SK-N-SH (cell line): ENCODE results near the gene OBSCN. TPM values are rescaled to one million over a fixed set of nuclear protein-coding genes. Genes with fewer than 3 reads are reported as not detected.

Experiments used
- CTCF ChIA-PET: fragments of 300-600, 350-600 bp; formaldehyde crosslinking; extraction: SDS; loops from one replicate; lab custom pipeline; 2021; lab: Yijun Ruan, JAX
- POLR2A ChIA-PET: fragments of 350-600 bp; sonication (Branson Sonifier 250); formaldehyde crosslinking; extraction: SDS; loops from one replicate; lab custom pipeline; 2020; ENCODE audit warnings: antibody characterized with exemption, inconsistent platforms; lab: Yijun Ruan, JAX
- DNase-seq: peaks from one replicate; pipeline ENCODE4 v3.0.0; 2012
- H2AFZ ChIP-seq: fragments of 200-600 bp; sonication (generic); 2 replicates; pipeline ENCODE4 v1.8.1; 2016; ENCODE audit warnings: antibody characterized with exemption, mild to moderate bottlenecking, low read depth
- H3F3A ChIP-seq: fragments of 200-600 bp; sonication (generic); replicated peaks from 2 replicates; pipeline ENCODE3; 2016; ENCODE audit warnings: antibody characterized with exemption, mild to moderate bottlenecking; ENCODE audit not compliant: insufficient read depth
- H3K27ac ChIP-seq, 2 experiments: fragments of 200-500 bp in 1 of 2; fragments of 200-600 bp in 1 of 2; sonication (Bioruptor generic) in 1 of 2; sonication (generic), shearing (Covaris generic) in 1 of 2; 2 replicates each; pipeline versions ENCODE4 v1.5.1 to v1.6.1; 2014 to 2016; ENCODE audit warnings: low read depth in 2 of 2, inconsistent platforms in 1 of 2, low read length in 1 of 2, mild to moderate bottlenecking in 1 of 2, mixed read lengths in 1 of 2
- H3K27me3 ChIP-seq: fragments of 200-600 bp; sonication (generic), shearing (Covaris generic); 2 replicates; pipeline ENCODE4 v1.6.1; 2016; ENCODE audit warnings: mixed run types; ENCODE audit not compliant: insufficient read depth
- H3K36me3 ChIP-seq, 2 experiments: fragments of 200-500 bp in 1 of 2; fragments of 200-600 bp in 1 of 2; sonication (Bioruptor generic) in 1 of 2; sonication (generic) in 1 of 2; replicated peaks in 1 of 2; 2 replicates each; pipeline versions ENCODE3 to v1.5.1; 2014 to 2016; ENCODE audit warnings: low read length in 1 of 2, mild to moderate bottlenecking in 1 of 2; ENCODE audit not compliant: insufficient read depth in 2 of 2, control insufficient read depth in 1 of 2
- H3K4me1 ChIP-seq, 2 experiments: fragments of 200-500 bp in 1 of 2; fragments of 200-600 bp in 1 of 2; sonication (Bioruptor generic) in 1 of 2; sonication (generic), shearing (Covaris generic) in 1 of 2; 2 replicates each; pipeline versions ENCODE4 v1.5.1 to v1.6.1; 2014 to 2016; ENCODE audit warnings: low read depth in 1 of 2, low read length in 1 of 2, mixed run types in 1 of 2; ENCODE audit not compliant: insufficient read depth in 2 of 2, control insufficient read depth in 1 of 2
- H3K4me2 ChIP-seq: fragments of 200-600 bp; sonication (generic), shearing (Covaris generic); 2 replicates; pipeline ENCODE4 v1.6.1; 2017; ENCODE audit warnings: mixed run types
- H3K4me3 ChIP-seq, 2 experiments: fragments of 200-500 bp in 1 of 2; fragments of 200-600 bp in 1 of 2; sonication (Bioruptor generic) in 1 of 2; sonication (generic), shearing (Covaris generic) in 1 of 2; 2 replicates each; pipeline versions ENCODE4 v1.5.1 to v1.8.1; 2014 to 2016; ENCODE audit warnings: low read depth in 2 of 2, inconsistent platforms in 1 of 2, low read length in 1 of 2, mild to moderate bottlenecking in 1 of 2, mixed read lengths in 1 of 2, moderate library complexity in 1 of 2
- H3K79me2 ChIP-seq: fragments of 200-600 bp; sonication (generic); 2 replicates; pipeline ENCODE4 v1.8.1; 2017; ENCODE audit warnings: mild to moderate bottlenecking; ENCODE audit not compliant: insufficient read depth
- H3K9ac ChIP-seq: fragments of 200-600 bp; sonication (generic); 2 replicates; pipeline ENCODE4 v1.6.1; 2017; ENCODE audit warnings: mixed run types
- H3K9me2 ChIP-seq: fragments of 200-600 bp; sonication (generic); 2 replicates; pipeline ENCODE4 v1.6.1; 2017; ENCODE audit warnings: mixed run types
- H3K9me3 ChIP-seq: fragments of 200-600 bp; sonication (generic); 2 replicates; pipeline ENCODE4 v1.6.1; 2017; ENCODE audit warnings: mixed run types, mild to moderate bottlenecking, moderate library complexity
- H4K20me1 ChIP-seq: fragments of 200-600 bp; sonication (generic); 2 replicates; pipeline ENCODE4 v1.6.1; 2017; ENCODE audit warnings: mild to moderate bottlenecking, mixed run types; ENCODE audit not compliant: insufficient read depth
- CTCF ChIP-seq: fragments of 200-600 bp; sonication (generic); IDR thresholded peaks from 2 replicates; pipeline ENCODE4 v1.6.1; 2017; ENCODE audit warnings: antibody characterized with exemption, mild to moderate bottlenecking, moderate library complexity
- ELF1 ChIP-seq: IDR thresholded peaks from 2 replicates; pipeline ENCODE4 v1.4.0; 2012
- EP300 ChIP-seq, 2 experiments: IDR thresholded peaks; 2 replicates each; pipeline versions ENCODE4 v1.4.0 to v1.6.1; 2012; ENCODE audit warnings: borderline replicate concordance in 1 of 2, low read depth in 1 of 2, low read length in 1 of 2
- FOXJ3 ChIP-seq: sonication (generic); formaldehyde crosslinking; IDR thresholded peaks from 2 replicates; pipeline ENCODE4 v1.5.1; 2020; ENCODE audit warnings: mild to moderate bottlenecking, missing genetic modification reagents
- GATA2 ChIP-seq: sonication (generic); formaldehyde crosslinking; IDR thresholded peaks from 2 replicates; pipeline ENCODE4 v1.5.0; 2020; ENCODE audit warnings: mild to moderate bottlenecking, missing genetic modification reagents
- IRF3 ChIP-seq: fragments of 150-350 bp; IDR thresholded peaks from 2 replicates; pipeline ENCODE4 v1.6.1; 2016; ENCODE audit warnings: mild to moderate bottlenecking, low read depth, low read length
- JUND ChIP-seq: IDR thresholded peaks from 2 replicates; pipeline ENCODE4 v1.4.0; 2012
- MAX ChIP-seq: IDR thresholded peaks from 2 replicates; pipeline ENCODE4 v1.4.0; 2012; ENCODE audit warnings: low read depth
- NFIC ChIP-seq: IDR thresholded peaks from 2 replicates; pipeline ENCODE4 v1.4.0; 2012; ENCODE audit warnings: borderline replicate concordance
- NRF1 ChIP-seq: IDR thresholded peaks from 2 replicates; pipeline ENCODE4 v1.6.1; 2012; ENCODE audit warnings: low read depth, mild to moderate bottlenecking, low read length
- PBX3 ChIP-seq: IDR thresholded peaks from 2 replicates; pipeline ENCODE4; 2012
- POLR2AphosphoS5 ChIP-seq: IDR thresholded peaks from 2 replicates; pipeline ENCODE4 v1.6.1; 2012; ENCODE audit warnings: low read depth, low read length
- RAD21 ChIP-seq: IDR thresholded peaks from 2 replicates; pipeline ENCODE4 v1.6.1; 2012; ENCODE audit warnings: mild to moderate bottlenecking, low read length
- RCOR1 ChIP-seq: fragments of 150-350 bp; IDR thresholded peaks from 2 replicates; pipeline ENCODE4 v1.6.1; 2017; ENCODE audit warnings: antibody characterized with exemption, low read length
- RXRA ChIP-seq: IDR thresholded peaks from 2 replicates; pipeline ENCODE4 v1.4.0; 2012; ENCODE audit warnings: low read depth, mild to moderate bottlenecking, borderline replicate concordance
- SMC3 ChIP-seq: IDR thresholded peaks from 2 replicates; pipeline ENCODE4 v1.6.1; 2012; ENCODE audit warnings: low read depth, low read length, improper control_type of control experiment
- TAF1 ChIP-seq: IDR thresholded peaks from 2 replicates; pipeline ENCODE4 v1.6.1; 2012; ENCODE audit warnings: low read depth, mild to moderate bottlenecking, low read length, moderate library complexity, borderline replicate concordance
- TCF12 ChIP-seq: IDR thresholded peaks from 2 replicates; pipeline ENCODE4 v1.4.0; 2012
- USF1 ChIP-seq: IDR thresholded peaks from 2 replicates; pipeline ENCODE4 v1.4.0; 2012; ENCODE audit warnings: low read depth, borderline replicate concordance
- YY1 ChIP-seq: IDR thresholded peaks from 2 replicates; pipeline ENCODE4 v1.4.0; 2012; ENCODE audit warnings: low read depth, mild to moderate bottlenecking
- whole genome bisulfite sequencing: methylation state at CpG from one replicate; pipeline ENCODE4 v1.1.6; 2017; ENCODE audit warnings: low lambda C conversion rate; 5-methylcytosine and 5-hydroxymethylcytosine counted together
- polyA plus RNA-seq, 3 experiments: library from polyadenylated mRNA; depleted of rRNA; stranded (reverse); fragments of >200 nt; gene quantifications; 2 replicates each; pipeline ENCODE4 v1.2.3, GENCODE V29; 2012

OBSCN gene
- polyA plus RNA-seq, 1 of the 3 experiments (the other 2 are of a cell fraction) = 4.0 TPM

- no peaks in the 10 kb centered on the region for H3K27me3 ChIP-seq
- H4K20me1 ChIP-seq = no peaks in the 10 kb centered on the region
- TF ChIP-seq POLR2AphosphoS5 (no peak), TCF12 (no peak), CTCF (no peak), RXRA (no peak), RCOR1 (no peak), TAF1 (no peak), NRF1 (no peak), YY1 (no peak)
- no peaks in the 10 kb centered on the region for H3F3A ChIP-seq
- WGBS = 65% methylated on average over 5 of the region's 15 CpGs
- H3K9ac ChIP-seq = no peak overlapping the region
- H3K4me1 ChIP-seq = no peaks in the 10 kb centered on the region; a peak in 1 of 4 replicates
- H3K9me2 ChIP-seq = no peaks in the 10 kb centered on the region
- H2AFZ ChIP-seq = no peak overlapping the region
- no peak overlapping the region for H3K4me3 ChIP-seq
- ChIA-PET CTCF (interaction anchor here (1.2 kb wide), 1 partner anchor 12 kb away, joined by 3 read pairs; no protein-coding TSS in a partner anchor), POLR2A (no interaction called here)
- no peak for DNase-seq
- H3K9me3 ChIP-seq = no peaks in the 10 kb centered on the region
- no peak overlapping the region for H3K4me2 ChIP-seq
- H3K79me2 ChIP-seq = no peaks in the 10 kb centered on the region
- no peak overlapping the region for H3K27ac ChIP-seq
- H3K36me3 ChIP-seq = no peaks in the 10 kb centered on the region
Measured at GRCh38 chr1:228368801-228369607, 161.2 kb downstream of the OBSCN start.

GRCh38 chr1:228369608-228370438 is 162.0 kb downstream of the OBSCN start:
- Histone ChIP-seq H3K27ac (no peak overlapping the region), H3K9me2 (no peaks in the 10 kb centered on the region), H3K4me3 (no peak overlapping the region), H3K79me2 (no peaks in the 10 kb centered on the region), H2AFZ (no peak overlapping the region), H3K27me3 (no peaks in the 10 kb centered on the region), H3K4me1 (no peaks in the 10 kb centered on the region; a peak in 1 of 4 replicates), H3K36me3 (no peaks in the 10 kb centered on the region), H4K20me1 (no peaks in the 10 kb centered on the region), H3F3A (no peaks in the 10 kb centered on the region), H3K9ac (no peak overlapping the region), H3K4me2 (no peak overlapping the region), H3K9me3 (no peaks in the 10 kb centered on the region)
- WGBS = 73% methylated on average over 6 of the region's 18 CpGs
- CTCF ChIA-PET = interaction anchor here (0.8 to 1.2 kb wide), 3 partner anchors 10 to 17 kb away, joined by 3 to 4 read pairs (median 3); no protein-coding TSS in a partner anchor
- POLR2A ChIA-PET = no interaction called here
- DNase-seq = no peak
- TF ChIP-seq JUND = no peak
- TF ChIP-seq MAX = no peak
- no peak for TF ChIP-seq SMC3
- no peak for TF ChIP-seq NFIC
- TF ChIP-seq GATA2 (CRISPR knock-in tag) = no peak
- no peak for TF ChIP-seq EP300 (IDR thresholded peaks at IDR 0.05; ENCODE audit: borderline replicate concordance in 1 of 2, low read depth in 1 of 2, low read length in 1 of 2)
- TF ChIP-seq CTCF = no peak
- TF ChIP-seq ELF1 = no peak
- no peak for TF ChIP-seq USF1
- no peak for TF ChIP-seq FOXJ3 (CRISPR knock-in tag)
- TF ChIP-seq RAD21 = no peak
- TF ChIP-seq PBX3 = no peak
- no peak for TF ChIP-seq IRF3
